ENCODE data around the gene HPGD.

Gene HPGD

GRCh38 chr4:174522183-174523024 is at the start of gene HPGD:
TSS of gene HPGD (minus strand) at chr4:174522488. CDS start at chr4:174522451, 37 bp downstream.
- DNase-seq = peak; percentile 28 to 29

DNA sequence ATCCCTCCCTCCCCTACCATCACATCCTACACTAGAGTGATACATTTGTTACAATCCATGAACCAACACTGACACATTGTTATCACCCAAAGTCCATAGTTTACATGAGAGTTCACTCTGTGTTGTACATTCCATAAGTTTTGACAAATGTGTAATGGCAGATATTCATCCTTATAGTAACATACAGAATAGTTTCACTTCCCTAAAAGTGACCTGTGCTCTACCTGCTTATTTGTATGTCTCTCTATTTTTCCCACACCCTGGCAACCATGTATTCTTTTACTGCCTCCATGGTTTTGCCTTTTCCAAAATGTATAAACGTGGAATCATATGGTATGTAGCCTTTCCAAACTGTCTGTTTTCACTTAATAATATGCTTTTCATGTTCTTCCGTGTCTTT is 42.2 kb upstream of the HPGD start:
- no peak for DNase-seq

GRCh38 chr4:174563399-174563798 is 41.1 kb upstream of the HPGD start:
- DNase-seq = no peak

DNA sequence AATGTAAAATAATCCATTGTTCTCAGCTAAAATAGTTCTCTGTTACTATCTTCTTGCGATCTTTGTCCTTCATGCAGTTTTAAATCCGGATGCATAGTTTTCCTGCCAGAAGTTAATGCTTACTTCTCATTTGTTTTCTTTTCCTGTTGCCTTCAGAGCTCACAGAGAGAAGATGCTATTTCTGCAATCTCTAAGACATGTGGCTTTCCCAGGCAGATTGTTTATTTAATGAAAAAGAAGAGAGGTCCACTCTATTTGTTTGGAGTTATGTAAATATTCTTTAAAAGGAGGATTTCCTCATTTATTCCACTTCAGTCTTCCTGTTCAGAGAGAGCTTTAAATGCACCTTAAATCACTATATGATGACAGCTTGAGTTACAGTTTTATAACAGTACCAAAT is 39.3 kb upstream of the HPGD start:
- no peak for DNase-seq

DNA sequence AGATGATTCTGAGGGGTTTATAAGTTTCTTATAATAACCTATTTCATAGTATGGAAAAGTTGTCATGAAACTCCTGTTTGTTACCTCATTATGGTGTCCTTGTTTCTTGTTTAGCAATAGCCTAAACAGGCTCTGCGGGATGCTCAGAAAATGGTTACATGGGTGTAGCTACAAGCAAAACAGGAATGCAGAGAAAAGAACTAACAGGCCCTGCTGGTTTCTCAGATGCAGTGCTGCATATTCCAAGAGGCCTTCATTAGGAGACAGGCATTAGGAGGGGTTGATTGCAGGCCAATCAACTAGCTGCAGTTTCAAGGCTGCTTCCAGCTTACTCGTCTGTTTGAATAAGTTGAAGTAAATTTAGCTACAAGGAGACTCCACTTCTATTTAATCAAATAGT is 37.6 kb upstream of the HPGD start:
- DNase-seq = no peak

DNA sequence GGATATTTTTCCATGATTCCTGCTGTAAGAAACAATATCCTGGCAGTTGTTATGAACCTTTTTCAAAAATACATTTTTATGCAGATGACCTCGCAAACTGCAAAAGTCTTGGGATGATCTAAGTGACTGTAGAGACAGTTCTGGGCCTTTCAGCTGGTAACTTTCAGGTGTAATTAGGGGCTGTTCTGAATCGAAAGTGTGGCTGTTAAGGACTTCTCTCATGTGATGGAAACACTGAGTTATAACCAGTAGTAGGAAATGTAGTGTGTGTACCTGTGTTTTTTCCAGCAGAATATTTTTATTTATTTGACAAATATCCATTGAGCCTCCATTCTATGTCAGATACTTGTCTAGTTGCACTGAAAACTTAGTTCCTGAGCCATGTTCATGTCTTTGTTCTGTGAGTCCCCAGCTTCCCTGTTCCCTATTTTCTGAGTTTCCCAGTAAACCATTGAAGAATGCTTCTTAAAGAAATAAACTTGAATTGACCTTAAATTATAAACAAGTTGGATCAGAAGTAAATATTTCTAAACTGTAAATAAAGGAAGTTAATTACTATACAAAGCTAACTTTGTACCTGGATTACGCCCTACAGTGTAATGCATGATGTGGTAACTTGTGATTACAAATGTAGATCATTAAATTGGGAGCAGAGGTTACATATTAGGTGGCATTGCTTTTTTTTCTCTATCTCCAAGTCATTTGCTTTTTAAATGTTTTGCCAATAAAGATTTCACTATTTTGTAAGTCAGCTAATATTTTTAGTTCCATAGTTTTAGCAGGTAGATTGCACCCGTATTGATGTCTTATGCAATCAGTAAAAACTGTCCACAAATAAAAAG is 33.7 kb upstream of the HPGD start:
- no peak for DNase-seq

DNA sequence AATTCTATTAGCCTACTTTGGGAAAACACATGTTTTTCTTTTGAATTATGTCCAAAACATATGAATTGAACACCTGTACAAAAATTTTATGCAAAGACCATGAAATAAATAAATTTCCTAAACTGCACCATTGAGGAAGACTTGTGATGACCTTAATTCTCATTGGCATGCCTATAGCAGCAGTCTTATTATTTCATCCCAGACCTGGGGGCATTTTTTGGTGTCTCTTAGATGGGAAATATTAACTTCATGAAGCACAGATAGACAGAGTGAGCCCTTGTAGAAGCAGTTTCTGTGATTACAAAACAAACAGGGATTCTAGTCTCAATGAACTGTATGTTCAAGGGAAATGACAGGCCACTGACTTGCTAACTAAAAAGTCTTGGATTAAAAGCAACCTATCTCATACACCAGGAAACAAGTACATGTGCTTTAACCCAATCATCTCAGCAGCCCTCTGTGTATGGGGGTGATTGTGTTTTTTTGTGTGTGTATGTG is 32.0 kb upstream of the HPGD start:
- DNase-seq = no peak

DNA sequence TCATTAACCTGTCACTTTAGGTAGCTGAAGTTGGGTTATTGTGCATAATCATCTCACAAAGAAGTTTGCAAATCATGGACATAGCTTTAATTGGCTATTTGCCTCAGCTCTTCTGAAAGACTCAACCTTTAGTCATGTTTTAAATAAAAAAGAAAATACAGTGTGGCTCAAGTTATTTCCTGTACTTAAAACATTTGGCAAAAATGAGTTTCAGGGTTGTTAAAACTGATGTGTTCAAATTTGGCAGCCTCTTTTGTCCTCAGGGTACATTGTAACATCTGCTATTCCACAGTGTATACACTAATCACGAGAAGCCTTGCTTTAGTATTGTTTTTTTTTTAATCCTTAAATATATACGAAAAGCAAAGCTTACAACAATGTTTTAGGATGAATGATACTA is 31.5 kb upstream of the HPGD start:
- no peak for DNase-seq

DNA sequence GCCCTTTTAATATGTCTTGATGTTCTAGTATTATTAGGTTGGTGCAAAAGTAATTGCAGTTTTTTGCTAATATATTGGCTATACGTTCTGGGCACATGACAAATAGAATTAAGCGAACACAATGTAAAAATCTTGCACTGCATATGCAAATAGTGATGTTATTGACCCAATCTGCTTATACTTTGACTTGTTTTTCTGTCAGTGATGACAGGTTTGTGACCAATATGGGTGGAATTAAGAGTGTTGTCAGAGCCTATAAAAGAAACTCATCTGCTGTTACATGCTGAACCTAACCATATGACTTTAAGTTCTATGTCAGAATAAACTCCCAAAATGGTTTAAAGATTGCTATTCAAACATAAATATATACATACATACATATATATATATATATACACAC is 30.7 kb upstream of the HPGD start:
- DNase-seq = no peak

DNA sequence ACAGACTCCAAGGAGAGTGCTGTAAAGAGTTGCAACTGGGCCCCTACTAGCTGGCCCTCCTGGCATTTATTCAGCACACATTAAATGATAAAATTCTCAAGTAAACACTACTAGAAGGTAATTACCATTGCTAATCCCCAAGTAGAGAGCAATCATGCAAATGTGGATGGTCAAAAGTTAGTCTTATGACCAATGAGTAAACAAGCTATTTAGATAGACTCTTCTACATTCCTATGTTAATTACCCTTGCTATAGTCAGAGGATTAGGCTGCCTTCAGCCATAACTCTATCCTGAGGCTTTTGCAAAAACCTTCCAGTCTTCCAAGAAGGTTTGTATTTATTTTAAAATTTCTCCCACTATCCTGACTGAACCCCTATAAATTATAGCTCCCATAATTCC is 28.3 kb upstream of the HPGD start:
- DNase-seq = no peak

DNA sequence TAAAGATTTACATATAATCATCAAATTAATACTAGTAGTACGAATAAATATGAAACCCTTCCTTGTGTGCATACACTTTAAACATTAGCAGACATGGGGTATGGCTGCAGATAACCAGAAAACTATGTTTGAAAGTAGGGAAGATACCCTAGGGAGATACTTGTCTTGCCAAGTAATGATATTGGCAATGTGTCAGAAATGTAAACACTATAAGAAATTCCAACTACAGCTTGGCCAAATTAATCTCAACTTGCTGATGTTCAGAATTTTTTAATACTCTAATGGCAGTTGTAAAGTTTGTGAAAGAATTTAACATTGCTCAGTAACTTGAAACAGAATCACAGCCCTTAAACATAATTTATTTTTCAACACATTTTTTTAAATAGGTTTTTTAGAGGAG is 27.4 kb upstream of the HPGD start:
- no peak for DNase-seq

DNA sequence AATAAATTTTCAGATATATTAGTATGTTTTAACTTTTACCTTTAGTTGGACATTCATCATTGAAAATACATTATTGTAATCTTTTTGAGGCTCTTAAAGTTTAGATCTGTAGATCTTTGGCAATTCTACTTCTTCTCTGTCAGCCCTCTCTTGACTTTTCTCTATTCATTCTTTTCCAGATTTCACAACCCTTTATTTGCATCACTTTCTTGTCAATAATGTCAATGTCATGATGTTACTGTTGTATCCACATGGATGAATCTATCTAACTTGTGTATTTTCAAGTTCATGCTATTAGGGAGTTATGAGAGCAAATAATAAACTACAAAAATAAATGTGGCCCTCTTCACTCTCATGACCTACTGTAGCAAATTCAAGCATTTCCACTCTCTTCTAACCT is 23.0 kb upstream of the HPGD start:
- DNase-seq = no peak

GRCh38 chr4:174544496-174544895 is 22.2 kb upstream of the HPGD start:
- DNase-seq = no peak

DNA sequence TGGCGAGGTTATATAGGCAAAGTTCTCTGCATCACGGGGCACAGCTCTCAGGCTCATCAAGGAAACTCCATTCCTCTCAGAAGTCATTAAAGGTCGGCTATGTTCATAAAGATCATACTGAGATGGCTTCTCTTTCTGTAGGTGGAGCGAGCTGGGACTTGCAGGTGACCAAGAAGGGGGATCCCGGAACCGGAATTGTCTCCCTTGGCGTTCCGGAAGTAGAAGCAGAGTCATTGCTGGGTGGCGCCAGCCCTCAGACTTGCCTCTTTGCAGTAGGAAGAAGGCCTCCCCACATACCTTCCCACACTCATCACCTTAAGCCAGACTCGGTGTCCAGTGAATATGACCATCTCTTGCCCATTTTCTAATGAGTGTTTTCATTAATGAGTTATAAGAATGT is 17.9 kb upstream of the HPGD start:
- no peak for DNase-seq

DNA sequence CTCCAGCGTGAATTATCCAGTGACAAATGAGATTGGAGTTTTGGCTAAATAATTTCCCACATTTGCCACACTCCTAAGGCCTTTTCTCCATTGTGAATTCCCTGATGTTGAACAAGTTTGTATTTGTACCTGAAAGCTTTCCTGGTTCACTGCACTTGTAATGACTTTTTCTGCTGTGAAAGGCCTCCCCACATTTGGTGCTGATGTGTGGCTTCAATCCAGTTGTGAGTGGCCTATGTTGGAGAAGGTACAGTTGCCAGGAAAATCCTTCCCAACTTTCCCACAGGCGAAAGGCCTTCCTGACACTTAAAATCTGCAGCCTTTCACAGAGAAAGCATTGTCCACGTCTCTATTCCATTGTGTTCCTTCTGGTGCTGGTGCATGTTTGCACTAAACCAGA is 17.3 kb upstream of the HPGD start:
- DNase-seq = no peak

GRCh38 chr4:174538876-174539250 is 16.6 kb upstream of the HPGD start:
- no peak for DNase-seq

DNA sequence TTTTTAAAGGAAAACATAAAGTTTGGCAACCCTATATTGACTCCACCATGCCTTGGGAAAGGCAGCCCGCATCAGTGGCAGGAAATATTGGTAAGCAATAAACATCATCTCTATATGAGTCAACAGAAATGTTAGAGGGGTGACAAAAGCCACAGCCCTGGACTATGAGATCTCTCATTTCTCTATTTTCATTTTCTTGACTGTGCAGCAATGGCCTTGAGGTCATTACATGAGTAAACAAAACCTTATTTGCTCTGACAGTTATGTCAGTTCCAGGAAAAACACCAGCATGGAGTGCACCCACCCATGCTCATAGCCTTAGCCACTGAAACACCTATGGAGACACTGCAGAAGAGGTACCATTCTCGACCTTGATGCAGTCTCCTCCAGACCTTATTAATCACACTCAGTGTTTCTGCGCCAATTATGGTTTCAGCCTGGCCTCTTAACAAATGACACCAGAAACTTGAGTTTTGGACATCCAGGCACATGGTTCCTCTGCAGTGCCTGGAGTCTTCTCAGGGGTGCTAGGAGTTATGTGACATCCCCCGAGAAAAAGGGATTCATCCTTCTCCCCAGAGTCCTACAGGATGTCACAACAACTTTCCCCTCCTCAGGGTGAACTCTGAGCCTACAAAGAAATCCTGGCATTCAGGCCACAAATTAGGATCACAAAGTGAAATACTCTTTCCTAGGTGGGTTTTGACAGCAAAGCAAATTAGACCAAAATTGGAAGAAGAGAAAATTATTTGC is 16.0 kb upstream of the HPGD start:
- no peak for DNase-seq

GRCh38 chr4:174537634-174538033 is 15.3 kb upstream of the HPGD start:
- DNase-seq = no peak

GRCh38 chr4:174534461-174534860 is 12.2 kb upstream of the HPGD start:
- no peak for DNase-seq

DNA sequence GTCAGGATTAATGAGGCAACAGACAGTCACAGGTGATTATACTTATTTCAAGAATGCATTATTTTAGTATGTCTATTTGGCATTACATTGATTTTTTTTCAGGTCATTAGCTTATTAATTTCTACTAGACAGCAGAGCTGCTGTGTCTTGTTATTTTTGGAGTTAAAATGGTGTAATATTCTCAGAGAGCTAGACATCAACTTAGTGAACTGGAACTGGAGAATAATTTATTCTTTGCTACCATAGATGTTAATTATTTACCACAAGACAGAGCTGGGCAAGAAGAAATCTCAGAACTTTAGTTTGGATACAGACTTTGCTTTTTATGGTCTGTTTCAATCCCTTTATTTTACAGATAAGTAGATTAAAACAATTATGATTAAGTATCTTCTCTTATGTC is 10.2 kb upstream of the HPGD start:
- no peak for DNase-seq

- no peak for DNase-seq
Observed at GRCh38 chr4:174531486-174531885, 9.2 kb upstream of the HPGD start.

DNA sequence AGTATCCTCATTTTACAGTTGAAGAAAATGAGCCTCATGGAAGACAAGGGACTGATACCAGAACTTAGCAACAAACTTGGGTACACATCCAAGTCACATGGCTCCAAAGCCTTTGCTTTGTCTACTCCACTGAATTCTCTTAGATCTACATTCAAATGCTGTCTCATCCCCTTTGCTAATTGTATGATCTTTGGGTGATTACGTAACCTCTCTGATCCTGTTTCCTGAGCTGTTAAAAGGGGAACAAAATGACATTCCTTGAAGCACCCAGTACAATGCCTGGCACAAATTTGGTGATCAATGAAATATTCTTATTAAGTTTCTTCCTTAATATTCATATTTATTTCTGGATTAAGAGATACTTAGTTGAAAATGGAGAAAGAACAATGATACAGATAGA is 5.9 kb upstream of the HPGD start:
- DNase-seq = no peak

- no peak for DNase-seq
Observed at GRCh38 chr4:174526731-174527130, 4.4 kb upstream of the HPGD start.
